ENCODE results near the gene TMBIM6.
"Not testable (repeated sequence)": the region's sequence is repeated elsewhere in the genome, so short reads cannot be mapped to it uniquely, and the experiment has no call there.

TMBIM6 gene

DNA sequence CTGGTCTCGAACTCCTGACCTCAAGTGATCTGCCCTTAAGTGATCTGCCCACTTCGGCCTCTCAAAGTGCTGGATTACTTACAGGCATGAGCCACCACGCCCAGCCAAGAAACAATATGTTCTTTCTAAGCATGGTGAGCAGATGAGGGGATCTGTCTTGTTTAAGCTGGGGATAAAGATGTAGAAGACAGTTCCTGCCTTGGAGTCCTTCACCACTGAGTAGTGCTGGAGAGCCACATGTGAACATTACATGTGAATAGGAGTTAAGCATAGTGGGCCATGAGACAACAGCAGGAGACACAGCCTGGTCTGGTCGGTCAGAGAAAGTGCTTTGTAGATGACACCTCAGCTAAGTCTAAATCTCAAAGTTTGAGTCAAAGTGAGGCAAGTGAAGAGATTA is 26.0 kb downstream of the TMBIM6 start:
- DNase-seq (ENCODE audit: insufficient read length, low spot score) (no peak), FAIRE-seq (no peak)

DNA sequence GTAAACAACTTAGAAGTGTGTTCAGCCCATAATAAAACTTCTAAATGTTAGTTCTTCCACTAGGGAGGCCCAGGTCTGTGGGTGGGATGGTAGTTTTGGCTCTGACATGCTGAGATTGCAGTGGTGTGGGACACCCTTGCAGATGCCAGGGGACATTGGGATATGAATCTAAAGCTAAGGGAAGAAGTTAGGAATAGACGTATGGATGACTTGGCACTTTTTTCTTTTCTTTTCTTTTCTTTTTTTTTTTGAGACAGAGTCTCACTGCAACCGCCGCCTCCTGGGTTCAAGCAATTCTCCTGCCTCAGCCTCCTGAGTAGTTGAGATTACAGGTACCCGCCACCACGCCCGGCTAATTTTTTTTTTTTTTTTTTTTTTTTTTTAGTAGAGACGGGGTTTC is 31.7 kb downstream of the TMBIM6 start:
- not testable (repeated sequence) for FAIRE-seq; DNase-seq (ENCODE audit: insufficient read length, low spot score)

DNA sequence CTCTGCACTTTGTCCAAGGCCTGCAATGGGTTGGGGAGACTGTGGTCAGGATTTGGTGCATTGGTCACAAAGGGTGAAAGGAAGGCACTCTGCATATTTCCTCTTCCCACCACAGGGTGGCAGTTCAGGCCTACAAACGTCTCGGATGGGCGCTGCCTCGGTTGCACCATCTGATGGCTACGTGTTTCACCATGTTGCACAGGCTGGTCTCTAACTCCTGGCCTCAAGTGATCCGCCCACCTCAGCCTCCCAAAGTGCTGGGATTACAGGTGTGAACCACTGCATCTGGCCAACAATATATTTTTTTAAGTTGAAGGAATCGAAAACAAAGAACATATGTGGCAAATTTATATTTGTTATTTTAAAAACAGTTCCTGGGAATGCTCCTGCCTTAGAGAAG is 35.1 kb downstream of the TMBIM6 start:
- DNase-seq (ENCODE audit: insufficient read length, low spot score) (peak; percentile 62), FAIRE-seq (peak; percentile 70)

DNA sequence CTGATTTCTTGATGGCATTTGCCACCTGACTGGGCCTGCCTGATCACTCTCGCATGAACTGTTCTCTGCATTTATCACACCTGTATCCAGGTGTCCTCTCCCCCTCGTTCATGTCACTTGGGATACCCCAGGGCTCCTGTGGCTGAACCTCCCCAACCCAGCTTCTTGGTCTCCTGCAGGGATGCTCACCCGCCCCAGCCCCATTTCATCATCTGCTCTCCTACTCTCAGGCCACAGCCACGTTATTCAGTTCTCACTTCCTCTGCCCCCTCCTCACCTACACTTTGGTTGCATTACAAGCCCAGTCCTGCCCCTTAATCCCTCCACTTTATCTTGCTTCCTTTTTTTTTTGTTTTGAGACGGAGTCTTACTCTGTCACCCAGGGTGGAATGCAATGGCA is 35.5 kb downstream of the TMBIM6 start:
- DNase-seq (ENCODE audit: insufficient read length, low spot score) (no peak), FAIRE-seq (no peak)

DNA sequence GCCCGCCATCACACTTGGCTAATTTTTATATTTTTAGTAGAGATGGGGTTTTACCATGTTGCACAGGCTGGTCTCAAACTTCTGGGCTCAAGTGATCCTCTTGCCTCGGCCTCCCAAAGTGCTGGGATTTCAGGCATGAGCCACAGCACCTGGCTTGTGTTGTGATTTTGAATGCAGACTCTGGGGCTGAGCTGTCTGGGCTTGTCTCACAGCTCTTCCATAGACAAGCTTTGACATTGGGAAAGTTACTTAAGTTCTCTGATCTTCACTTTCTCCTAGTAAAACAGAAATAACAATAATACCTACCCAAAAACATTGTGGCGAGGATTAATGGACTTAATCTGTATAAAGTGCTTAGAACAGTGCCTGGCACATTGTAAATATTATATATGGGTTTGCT is 36.0 kb downstream of the TMBIM6 start:
- FAIRE-seq: no peak
- no peak for DNase-seq (ENCODE audit: insufficient read length, low spot score)

DNA sequence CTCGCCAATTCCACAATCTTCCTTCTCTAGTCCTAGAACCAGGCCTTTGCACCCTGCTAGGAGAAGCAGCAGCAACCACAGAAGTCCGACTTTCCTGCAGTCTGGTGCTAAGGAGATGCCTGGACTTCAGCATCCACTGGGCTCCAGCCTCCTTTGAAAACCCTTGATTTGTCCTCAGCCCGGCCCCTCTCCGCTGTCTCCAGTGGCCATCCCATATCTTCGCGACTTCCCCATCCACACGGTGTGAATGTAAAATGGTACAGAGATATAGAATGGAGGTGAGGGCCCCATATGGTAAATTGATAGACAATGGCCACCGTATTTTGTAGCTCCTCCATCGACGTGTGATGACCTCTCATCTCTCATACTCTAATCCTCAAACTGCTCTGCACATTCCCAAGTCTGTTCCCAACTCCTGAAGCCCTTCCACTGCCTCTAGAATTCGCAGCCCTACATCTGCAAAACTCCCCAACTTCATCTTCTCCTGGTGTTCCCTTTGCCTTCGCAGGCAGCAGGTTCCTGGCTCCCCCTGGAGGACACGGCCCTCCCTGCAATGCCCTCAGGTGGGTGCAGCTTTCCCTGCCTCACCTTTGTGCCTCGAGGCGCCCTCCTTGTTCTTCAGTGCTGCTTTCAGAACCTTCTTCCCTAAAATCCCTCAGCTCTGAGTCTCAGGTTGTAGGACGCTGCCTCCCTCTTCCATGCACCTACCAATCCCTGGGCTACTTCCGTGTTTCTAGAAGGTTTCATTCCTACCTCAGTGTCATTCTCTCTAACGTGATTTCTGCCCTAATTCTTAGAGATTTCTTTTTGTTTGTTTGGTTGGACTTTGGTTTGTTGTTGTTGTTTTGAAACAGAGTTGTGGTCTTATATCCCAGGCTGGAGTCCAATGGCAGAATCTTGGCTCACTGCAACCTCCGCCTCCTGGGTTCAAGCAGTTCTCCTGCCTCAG is 36.7 kb downstream of the TMBIM6 start:
- peak; percentile 84 for FAIRE-seq
- peak; percentile 58 for DNase-seq (ENCODE audit: insufficient read length, low spot score)

DNA sequence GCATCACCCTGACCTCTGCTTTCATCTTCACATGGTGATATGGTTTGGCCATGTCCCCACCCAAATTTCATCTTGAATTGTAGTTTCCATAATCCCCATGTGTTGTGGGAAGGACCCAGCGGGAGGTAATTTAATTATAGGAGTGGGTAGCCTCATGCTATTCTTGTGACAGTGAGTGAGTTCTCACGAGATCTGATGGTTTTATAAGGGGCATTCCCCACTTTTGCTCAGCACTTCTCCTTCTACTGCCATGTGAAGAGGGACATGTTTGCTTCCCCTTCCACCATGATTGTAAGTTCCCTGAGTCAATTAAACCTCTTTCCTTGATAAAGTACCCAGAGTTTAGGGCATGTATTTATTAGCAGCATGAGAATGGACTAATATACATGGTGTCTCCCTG is 38.2 kb downstream of the TMBIM6 start:
- no peak for FAIRE-seq
- DNase-seq (ENCODE audit: insufficient read length, low spot score): no peak

DNA sequence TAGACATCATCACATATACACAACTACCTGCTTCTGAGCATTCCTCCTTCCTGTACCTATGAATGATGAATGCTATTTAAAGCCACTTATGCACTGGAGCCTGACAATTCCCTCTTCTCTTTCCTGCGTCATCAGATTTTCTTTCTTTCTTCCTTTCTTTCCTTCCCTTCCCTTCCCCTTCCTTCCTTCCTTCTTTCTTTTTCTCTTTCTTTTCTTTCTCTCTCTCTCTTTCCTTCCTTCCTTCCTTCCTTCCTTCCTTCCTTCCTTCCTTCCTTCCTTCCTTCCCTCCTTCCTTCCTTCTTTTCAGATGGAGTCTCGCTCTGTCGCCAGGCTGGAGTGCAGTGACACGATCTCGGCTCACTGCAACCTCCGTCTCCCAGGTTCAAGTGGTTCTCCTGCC is 39.6 kb downstream of the TMBIM6 start:
- DNase-seq (ENCODE audit: insufficient read length, low spot score); FAIRE-seq: not testable (repeated sequence)

DNA sequence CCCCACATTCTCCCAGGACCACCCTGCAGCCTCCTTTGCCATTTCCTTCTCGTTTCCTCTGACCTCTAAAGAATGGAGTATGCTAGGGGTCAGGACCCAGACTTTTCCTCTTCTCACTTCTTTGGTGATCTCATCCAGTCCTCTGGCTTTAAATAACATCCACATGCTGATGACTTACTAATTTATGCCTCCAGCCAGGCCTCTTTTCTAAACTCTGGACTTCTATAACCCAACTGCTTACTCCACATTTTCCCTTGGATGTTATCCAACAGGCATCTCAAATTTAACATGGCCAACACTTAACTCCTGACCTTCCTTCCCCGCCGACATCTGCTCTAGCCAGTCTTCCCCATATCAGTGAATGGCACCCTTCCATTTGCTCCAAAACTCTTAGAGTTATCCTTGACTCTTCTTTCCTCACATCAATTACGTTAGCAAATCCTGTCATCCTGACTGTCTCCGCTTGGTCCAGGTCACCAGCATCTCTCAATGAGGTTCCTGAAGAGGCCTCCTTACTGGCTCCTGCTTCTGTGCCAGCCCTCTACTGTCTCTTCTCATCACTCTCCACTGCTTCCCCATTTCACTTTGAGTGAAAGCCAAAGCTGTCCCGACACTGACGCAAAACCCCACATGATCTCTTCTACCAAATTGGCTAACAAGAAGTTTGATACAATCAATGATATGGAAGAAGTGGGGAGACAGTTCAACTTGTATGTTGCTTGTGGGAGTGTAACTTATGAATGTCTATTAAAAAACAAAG is 42.7 kb downstream of the TMBIM6 start:
- DNase-seq (ENCODE audit: insufficient read length, low spot score): no peak
- no peak for FAIRE-seq

DNA sequence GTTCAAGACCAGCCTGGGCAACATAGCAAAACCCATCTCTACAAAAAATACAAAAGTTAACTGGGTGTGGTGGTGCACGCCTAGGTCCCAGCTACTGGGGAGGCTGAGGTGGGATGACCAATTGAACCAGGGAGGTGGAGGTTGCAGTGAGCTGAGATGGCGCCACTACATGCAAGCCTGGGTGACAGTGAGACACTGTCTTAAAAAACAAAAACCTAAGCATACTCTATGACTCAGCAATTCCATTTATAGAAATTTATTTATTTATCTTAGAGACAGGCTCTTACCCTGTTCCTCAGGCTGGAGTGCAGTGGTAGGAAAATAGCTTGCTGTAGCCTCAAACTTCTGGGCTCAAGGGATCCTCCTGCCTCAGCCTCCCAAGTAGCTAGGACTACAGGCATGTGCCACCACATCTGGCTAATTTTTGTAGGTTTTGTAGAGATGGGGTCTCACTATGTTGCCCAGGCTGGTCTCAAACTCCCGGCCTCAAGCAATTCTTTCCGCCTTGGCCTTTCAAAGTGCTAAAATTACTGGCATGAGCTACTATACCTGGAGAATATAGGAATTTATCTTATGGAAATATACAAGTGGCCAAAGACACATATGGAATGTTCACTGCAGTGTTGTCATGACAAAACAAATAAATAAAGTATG is 43.5 kb downstream of the TMBIM6 start:
- DNase-seq (ENCODE audit: insufficient read length, low spot score) (no peak), FAIRE-seq (no peak)

DNA sequence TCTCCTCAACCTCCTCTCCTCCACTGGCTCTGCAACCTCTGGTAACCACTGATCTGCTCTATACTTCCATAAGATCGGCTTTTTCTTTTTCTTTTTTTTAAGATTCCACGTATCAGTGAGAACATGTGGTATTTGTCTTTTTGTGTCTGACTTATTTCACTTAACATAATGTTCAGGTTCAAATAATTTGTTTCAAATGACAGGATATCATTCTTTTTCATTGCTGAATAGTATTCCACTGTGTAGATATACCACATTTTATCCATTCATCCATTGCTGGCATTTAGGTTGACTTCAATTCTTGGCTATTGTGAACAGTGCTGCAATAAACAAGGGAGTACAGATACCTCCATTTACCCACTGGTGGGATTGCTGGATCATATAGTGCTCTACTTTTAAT is 46.3 kb downstream of the TMBIM6 start:
- FAIRE-seq (no peak), DNase-seq (ENCODE audit: insufficient read length, low spot score) (no peak)

DNA sequence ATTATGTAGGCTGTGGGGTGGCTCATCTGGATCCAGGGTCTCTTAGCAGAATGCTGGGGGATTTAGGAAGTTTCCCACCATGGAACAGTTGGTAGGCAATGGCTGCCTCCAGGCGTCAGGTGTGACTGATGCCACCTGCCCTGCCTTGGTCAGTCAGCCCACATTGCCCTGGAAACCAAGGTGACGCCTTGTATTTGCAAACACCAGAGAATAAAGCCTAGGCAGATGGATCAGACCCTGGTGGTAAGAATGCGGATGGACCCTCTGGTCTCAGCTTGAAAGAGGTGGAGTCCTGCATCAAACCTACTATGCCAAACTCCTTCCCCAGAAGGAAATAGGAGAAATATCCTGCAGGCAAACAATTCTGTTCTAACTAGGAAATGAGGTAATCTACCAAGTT is 48.6 kb downstream of the TMBIM6 start:
- DNase-seq (ENCODE audit: insufficient read length, low spot score) (no peak), FAIRE-seq (no peak)

DNA sequence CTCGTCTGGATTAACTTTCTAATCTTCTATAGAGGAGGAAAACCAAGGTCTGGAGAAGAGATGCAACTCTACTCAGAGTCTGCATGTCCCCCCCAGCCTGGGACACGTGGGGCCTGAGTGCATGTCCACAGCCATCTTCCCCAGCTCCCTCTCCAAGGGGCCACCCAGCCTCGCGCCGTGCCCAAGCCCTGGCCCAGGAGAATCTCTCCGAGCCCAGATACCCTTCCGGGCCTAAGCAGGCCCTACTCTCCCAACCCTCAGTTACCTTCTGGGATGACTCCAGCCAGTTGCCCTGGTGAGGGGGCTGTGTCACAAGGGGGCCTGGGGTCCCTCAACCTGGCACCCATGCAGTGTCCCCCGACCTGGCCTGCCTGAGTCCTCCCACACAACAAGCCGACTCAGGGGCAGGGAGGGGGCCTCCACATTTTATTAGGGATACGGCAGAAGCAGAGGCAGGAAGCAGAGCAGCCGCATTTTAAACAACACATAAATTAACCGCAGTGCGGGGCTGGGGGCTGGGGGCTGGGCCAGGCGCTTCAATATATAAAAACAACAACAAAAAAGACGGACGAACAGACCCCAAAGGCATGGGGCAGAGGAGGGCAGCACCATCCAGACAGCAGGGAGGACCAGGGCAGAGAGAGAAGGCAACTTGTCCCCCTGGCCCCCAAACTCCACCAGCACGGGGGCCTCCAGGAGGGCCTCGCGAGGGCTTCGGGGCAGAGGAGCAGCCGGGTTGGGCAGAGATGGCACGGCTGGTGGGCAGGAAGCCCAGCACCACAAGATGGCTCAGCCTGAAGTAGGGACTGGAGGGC is 49.6 kb downstream of the TMBIM6 start:
- FAIRE-seq (no peak), DNase-seq (ENCODE audit: insufficient read length, low spot score) (no peak)

DNA sequence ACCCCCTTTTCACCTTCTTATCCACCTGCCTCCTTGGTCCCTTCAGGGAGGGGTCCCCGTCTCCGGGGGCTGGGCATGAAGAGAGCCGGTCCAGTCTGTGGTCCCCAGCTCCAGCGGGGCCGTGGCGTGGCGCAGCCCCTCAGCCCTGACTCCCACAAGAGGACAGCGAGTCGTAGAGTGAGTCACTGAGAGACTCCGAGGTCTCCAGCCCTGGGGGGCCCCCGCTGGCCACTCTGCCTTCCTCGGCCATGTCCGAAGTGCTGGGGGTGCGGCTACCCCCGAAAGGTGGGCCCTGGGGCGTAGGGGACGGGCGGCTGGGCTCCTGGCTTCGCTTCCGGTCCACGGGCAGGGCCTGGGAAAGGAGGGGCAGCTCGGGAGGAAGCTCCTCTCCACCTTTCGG is 50.3 kb downstream of the TMBIM6 start:
- FAIRE-seq: no peak

DNA sequence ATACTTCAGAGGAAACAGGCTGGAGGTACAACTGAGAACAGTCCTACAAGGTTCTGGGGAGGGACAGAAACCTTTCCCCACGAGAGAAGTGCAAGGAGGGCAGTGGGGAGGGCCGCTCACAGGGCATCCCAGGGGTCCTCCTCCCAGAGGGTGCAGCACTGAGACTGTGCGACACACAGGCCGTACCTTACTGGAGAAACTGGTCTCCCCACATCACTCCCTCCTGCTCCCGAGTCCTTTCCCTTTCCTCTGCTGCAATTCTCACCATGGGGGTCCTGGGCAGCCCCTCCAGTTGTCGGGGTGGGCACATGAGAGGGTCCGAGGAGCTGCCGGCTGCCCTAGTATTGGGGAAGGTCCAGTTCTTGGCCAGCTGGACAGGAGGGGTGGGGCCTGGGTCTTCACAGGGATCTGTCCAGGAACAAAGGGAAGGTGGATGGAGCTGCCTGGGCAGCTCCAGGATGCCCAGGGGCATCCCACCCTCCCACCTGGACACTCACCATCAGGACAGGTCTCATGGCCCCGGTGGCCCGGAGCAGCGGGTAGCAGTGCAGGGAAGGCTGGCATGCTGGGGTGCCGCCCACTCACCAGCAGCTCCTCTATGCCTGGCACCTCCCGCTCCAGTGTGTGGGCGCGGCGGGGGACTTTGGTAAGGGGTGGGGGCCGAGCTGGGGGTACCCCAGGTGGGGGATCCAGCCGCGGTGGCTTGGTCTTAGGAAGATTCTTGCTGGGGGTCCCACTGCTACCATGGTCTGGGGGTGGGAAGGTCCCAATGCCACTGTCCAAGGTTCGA is 51.0 kb downstream of the TMBIM6 start:
- DNase-seq (ENCODE audit: insufficient read length, low spot score) (no peak), FAIRE-seq (no peak)

More for the DNA sequence above, 50.3 kb downstream of the TMBIM6 start:
- DNase-seq (ENCODE audit: insufficient read length, low spot score): no peak

DNA sequence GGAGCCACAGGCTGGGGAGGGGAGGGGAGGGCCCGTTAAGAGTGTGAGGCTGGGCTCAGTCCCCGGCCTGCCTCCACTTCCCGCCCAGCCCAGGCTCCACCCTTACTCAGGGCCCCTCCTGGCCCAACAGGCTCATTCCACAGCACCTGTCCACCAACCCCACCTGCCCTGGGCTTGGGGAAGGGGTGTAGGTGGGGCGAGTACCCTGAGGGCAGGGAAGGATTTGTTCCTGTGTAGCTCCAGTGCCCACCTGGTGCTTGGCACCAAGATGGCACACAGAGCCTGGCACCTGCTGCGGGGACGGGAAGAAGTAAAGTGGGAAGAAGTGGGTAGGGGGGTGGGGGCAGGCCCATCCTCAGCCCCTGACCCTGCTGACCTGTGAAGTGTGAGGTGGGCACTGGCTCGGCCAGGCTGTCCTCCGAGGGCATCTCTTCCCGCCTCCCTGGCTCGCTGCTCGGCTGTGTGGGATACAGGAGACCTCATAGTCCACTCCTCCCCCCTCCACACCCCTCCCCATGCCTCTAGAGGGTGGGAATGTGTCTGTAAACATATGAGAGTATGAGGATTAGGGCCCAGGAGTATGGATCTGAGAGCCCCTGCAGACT is 51.7 kb downstream of the TMBIM6 start:
- FAIRE-seq (no peak), DNase-seq (ENCODE audit: insufficient read length, low spot score) (no peak)

DNA sequence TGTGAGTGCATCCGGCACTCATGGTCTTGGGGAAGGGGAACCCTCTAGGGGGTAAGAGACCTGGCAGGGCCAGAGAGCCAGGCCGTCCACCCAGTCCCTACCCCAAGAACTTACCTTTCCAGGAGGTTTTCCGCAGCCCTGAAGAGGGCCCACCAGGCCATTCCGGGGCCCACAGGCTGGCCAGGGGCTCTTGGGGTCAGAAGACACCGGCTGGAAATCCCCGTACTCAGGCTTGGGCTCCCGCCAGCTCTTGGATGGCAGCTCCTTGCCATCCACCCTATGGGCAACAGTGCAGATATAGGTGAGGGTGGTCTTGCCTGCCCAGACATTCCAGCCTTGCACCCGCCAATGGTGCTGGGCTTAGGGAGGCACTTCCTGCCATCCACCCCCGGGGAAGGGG is 52.3 kb downstream of the TMBIM6 start:
- DNase-seq (ENCODE audit: insufficient read length, low spot score) (no peak), FAIRE-seq (no peak)

DNA sequence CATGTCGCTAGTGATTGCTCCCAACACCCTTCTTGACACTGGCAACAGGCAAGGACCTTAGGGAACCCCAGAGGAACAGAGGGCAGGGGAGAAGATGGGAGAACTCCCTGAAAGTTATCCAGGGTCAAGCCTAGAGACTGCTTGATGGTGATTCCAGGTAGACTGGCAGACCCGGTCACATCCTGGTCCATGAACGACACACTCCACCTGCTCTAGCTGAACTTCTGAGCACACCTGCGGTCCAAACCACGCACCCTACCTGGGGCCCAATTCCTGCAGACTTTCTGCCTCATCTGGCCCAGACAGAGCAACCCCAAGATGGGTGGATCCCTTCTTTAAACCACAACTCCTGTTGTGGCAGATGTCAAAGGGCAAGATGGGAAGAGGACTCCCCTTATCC is 52.7 kb downstream of the TMBIM6 start:
- DNase-seq (ENCODE audit: insufficient read length, low spot score): no peak
- no peak for FAIRE-seq

Data from GM19239 (cell line).